ENCODE measurements around the gene PRSS53. TPM values are rescaled to one million over a fixed set of nuclear protein-coding genes. Genes with fewer than 3 reads are reported as not detected.

Gene PRSS53
- total RNA-seq, 2 experiments from 2014 or later = 5.3 to 6.8 TPM

DNA sequence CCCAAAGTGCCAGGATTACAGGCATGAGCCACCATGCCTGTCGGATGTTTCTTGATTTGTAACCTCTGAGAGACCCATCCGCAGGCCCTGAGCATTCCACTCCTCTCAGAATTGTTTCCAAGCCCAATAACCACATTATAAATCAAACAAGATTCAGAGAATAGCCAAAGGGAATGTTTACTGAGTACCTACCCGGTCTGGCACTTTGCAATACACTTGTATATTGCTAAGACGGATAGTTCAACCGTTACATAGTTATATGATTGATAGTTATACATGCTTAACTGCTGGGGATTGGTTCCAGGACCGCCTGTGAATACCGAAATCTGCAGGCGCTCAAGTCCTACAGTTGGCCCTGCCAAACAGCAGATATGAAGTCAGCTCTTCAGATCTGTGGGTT lies 25.7 kb upstream of the PRSS53 start:
- ATAC-seq = no peak
- Mint-ChIP-seq H3K27me3 (ENCODE audit: low read depth) (no peaks in the 10 kb centered on the region), H3K4me1 (ENCODE audit: low read depth) (peaks cover 38% of the 10 kb centered on the region), H3K27ac (peak overlapping the region; percentile 65), H3K9me3 (ENCODE audit: insufficient read depth) (no peaks in the 10 kb centered on the region), H3K4me3 (no peak overlapping the region), H3K36me3 (ENCODE audit: low read depth) (peaks cover 33% of the 10 kb centered on the region)
- ChIA-PET CTCF (interaction anchor here (1.7 kb wide), 1 partner anchor 28 kb away, joined by 7 read pairs; no protein-coding TSS in a partner anchor), POLR2A (no interaction called here)
- DNase-seq = no peak

DNA sequence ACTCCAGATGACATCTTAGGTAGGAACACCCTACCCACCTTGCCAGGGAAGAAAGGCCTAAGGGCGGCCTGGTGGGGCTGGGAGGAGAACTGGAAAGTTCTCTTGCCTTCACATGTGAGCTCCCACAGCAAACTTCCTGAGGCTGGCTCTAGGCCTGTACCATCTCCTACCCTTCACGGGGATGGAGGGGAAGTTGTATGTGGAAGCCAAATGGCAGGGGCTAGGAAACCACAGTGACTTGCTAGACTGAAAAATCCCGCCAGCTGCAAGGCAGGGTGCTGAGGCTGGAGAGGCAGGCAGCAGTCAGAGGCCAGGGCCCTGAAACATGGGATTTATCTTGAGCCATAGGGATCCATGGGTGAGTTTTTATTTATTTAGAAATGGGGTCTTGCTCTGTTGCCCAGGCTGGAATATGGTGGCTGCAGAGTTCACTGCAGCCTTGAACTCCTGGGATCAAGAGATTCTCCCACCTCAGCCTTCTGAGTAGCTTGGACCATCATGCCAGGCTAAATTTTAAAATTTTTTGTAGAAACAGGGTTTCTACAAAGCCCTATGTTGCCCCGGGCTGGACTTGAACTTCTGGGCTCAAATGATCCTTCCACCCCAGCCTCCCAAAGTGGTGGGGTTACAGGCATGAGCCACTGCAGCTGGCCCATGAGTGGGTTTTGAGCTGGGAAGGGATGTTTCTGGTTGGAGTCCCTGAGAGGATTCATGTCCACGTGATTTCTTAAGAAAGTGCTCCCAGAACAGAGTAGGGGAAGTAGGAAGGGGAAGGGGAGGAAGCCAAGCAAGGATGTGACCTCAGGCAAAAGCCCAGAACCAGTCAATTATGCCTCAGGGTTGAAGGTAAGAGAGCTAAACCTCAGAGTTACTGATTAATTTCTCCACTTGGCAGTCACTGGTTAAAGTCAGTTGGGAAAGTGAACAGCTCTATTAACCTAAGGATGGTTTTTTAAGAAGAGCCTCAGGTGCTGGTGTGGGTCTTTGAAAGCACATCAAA lies 24.7 kb upstream of the PRSS53 start:
- H3K4me1 Mint-ChIP-seq (ENCODE audit: low read depth) = peaks cover 35% of the 10 kb centered on the region
- H3K36me3 Mint-ChIP-seq (ENCODE audit: low read depth) = peaks cover 32% of the 10 kb centered on the region

DNA sequence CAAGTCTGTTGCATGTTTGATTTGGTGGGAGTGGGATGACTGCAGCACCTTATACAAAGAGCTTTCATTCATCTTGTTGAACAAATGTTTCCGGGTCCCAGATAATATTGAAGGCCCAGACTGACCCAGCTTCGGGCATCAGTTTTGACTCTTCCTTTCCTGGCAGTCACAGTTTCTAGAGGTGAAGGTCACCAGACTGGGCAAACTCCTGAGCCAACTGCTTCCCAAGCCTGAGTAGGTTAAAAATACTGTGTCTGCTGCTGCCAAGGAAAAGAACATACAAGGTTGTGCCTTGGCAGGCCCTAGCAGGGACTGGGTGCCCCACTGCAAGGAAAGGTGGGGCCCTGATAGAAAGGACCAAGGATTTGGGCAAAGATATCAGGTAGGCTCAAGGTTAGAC lies 24.0 kb upstream of the PRSS53 start:
- peaks cover 34% of the 10 kb centered on the region for H3K36me3 Mint-ChIP-seq (ENCODE audit: low read depth)
- no peaks in the 10 kb centered on the region for H3K9me3 Mint-ChIP-seq (ENCODE audit: insufficient read depth)
- peaks cover 34% of the 10 kb centered on the region for H3K4me1 Mint-ChIP-seq (ENCODE audit: low read depth)
- DNase-seq = no peak
- no peak for ATAC-seq
- no peak overlapping the region for H3K4me3 Mint-ChIP-seq
- CTCF ChIA-PET = no interaction called here
- H3K27me3 Mint-ChIP-seq (ENCODE audit: low read depth) = no peaks in the 10 kb centered on the region
- POLR2A ChIA-PET = interaction anchor here (1.4 kb wide), 1 partner anchor 39 kb away, joined by 3 read pairs; the partner anchor contains the start of genes ZNF646 and ZNF668
- H3K27ac Mint-ChIP-seq = no peak overlapping the region

More for the DNA sequence above, 24.7 kb upstream of the PRSS53 start:
- Mint-ChIP-seq H3K27me3 (ENCODE audit: low read depth) (no peaks in the 10 kb centered on the region), H3K27ac (peak overlapping the region; percentile 55), H3K9me3 (ENCODE audit: insufficient read depth) (no peaks in the 10 kb centered on the region), H3K4me3 (no peak overlapping the region)
- CTCF ChIA-PET = interaction anchor here (0.7 to 1.7 kb wide), 2 partner anchors 29 to 119 kb away, joined by 3 to 7 read pairs; no protein-coding TSS in a partner anchor
- no peak for DNase-seq
- POLR2A ChIA-PET = no interaction called here
- no peak for ATAC-seq

DNA sequence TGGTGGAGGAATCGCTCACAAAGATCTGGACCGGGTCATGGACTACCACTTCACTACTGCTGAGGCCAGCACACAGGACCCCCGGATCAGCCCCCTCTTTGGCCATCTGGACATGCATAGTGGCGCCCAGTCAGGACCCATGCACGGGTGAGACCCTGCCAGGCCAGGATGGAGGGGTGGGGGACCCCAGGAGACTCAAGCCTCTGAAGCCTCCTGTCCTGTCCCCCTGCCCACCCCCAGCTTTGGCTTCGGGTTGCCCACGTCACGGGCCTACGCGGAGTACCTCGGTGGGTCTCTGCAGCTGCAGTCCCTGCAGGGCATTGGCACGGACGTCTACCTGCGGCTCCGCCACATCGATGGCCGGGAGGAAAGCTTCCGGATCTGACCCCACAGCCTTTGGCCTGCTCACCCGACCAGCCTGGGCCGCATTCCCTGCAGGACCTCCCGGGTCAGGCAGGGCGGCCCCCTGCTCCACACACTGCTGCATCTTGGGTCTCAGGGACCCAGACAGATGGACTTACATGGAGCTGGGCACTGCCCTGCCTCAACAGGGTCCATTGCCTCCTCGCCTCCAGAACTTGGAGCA lies 23.2 kb upstream of the PRSS53 start:
- no peak for ATAC-seq
- Mint-ChIP-seq H3K4me1 (ENCODE audit: low read depth) (peaks cover 39% of the 10 kb centered on the region), H3K9me3 (ENCODE audit: insufficient read depth) (no peaks in the 10 kb centered on the region), H3K36me3 (ENCODE audit: low read depth) (peaks cover 34% of the 10 kb centered on the region), H3K4me3 (no peak overlapping the region), H3K27ac (no peak overlapping the region), H3K27me3 (ENCODE audit: low read depth) (no peaks in the 10 kb centered on the region)
- DNase-seq = no peak
- ChIA-PET CTCF (interaction anchor here (0.8 kb wide), 1 partner anchor 30 kb away, joined by 4 read pairs; no protein-coding TSS in a partner anchor), POLR2A (interaction anchor here (1.1 to 1.4 kb wide), 2 partner anchors 38 to 69 kb away, joined by 3 to 4 read pairs; partner anchors contain the start of genes ZNF646 and ZNF668)

DNA sequence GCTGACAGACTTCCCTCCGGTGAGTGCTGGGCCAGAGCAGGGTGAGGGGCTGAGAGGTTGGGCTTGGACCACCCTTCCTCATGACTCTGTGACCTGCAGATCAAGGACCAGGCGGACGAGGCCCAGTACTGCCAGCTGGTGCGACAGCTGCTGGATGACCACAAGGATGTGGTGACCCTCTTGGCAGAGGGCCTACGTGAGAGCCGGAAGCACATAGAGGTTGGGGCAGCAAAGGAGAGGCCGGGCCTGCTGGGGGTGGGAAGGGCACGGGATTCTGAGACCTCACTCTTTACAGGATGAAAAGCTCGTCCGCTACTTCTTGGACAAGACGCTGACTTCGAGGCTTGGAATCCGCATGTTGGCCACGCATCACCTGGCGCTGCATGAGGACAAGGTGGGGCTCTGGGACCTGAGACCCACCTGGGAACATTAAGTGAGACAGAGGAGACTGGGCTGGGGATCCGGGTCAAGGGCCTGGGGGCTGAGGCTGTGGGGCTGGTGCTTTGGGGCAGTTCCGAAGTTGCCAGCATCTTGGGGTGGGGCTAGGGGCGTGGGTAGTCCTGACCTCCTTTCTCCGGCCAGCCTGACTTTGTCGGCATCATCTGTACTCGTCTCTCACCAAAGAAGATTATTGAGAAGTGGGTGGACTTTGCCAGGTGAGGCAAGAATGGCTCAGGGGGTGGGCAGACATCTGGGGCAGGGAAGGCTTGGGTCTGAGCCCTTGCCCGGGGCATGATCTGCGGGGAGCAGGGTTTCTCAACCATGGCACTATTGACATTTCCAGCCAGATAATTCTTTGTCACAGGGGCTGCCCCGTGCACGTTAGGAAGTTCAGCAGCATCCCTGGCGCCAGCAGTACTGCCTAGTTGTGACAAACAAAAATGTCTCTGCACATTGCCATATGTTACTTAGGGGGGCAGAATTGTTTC lies 21.6 kb upstream of the PRSS53 start:
- peak overlapping the region; percentile 38 for H3K4me3 Mint-ChIP-seq
- H3K36me3 Mint-ChIP-seq (ENCODE audit: low read depth) = peaks cover 34% of the 10 kb centered on the region
- H3K27me3 Mint-ChIP-seq (ENCODE audit: low read depth) = no peaks in the 10 kb centered on the region
- no peak for DNase-seq
- POLR2A ChIA-PET = no interaction called here
- ATAC-seq = no peak
- peaks cover 40% of the 10 kb centered on the region for H3K4me1 Mint-ChIP-seq (ENCODE audit: low read depth)
- H3K27ac Mint-ChIP-seq = peak overlapping the region; percentile 50
- H3K9me3 Mint-ChIP-seq (ENCODE audit: insufficient read depth) = no peaks in the 10 kb centered on the region
- CTCF ChIA-PET = no interaction called here

DNA sequence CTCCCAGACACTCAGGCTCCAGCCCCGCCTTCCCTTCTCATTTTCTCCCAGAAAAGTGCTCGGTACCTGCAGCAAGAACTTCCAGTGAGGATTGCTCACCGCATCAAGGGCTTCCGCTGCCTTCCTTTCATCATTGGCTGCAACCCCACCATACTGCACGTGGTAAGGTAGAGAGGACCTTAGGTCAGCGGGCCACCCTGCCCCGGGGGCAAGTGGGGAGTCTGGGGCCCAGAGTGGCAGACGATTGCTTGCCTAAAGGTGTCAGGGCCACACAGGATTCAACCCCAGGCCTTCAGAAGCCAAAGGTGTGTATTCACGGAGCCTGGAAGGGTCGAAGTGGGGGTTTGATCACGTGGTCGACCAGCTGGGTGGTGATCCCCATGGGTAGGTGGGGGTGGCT lies 20.9 kb upstream of the PRSS53 start:
- H3K27ac Mint-ChIP-seq = peak overlapping the region; percentile 77
- H3K4me1 Mint-ChIP-seq (ENCODE audit: low read depth) = peaks cover 40% of the 10 kb centered on the region
- ChIA-PET CTCF (no interaction called here), POLR2A (no interaction called here)
- DNase-seq = no peak
- H3K27me3 Mint-ChIP-seq (ENCODE audit: low read depth) = no peaks in the 10 kb centered on the region
- H3K36me3 Mint-ChIP-seq (ENCODE audit: low read depth) = peaks cover 32% of the 10 kb centered on the region
- no peak for ATAC-seq
- peak overlapping the region; percentile 76 for H3K4me3 Mint-ChIP-seq
- no peaks in the 10 kb centered on the region for H3K9me3 Mint-ChIP-seq (ENCODE audit: insufficient read depth)

DNA sequence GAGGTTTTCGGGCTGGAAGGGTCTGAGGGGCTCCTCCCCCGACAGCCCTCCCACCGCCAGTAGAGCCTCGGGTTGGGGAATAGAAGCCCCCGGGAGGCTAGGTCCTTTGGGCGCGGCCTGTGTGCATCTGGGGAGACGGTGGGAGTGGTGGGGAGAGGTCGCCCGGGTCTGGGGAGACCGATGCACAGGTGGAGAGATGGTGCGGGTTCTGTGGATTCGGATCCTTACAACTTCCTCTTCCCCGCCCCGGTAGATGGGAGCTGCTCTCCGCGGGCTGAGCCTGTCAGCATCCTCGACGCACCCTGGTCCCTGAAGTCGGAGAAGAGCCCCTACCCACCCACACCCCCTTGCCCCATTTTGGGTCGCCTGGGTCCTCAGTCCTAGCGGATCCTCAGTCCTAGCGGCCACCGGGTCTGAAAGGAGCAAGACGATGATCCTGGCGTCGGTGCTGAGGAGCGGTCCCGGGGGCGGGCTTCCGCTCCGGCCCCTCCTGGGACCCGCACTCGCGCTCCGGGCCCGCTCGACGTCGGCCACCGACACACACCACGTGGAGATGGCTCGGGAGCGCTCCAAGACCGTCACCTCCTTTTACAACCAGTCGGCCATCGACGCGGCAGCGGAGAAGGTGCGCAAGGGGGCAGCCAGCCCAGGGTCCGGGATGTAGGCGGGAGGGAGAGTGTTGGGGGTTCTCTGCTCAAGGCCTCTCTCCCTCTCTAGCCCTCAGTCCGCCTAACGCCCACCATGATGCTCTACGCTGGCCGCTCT lies 20.2 kb upstream of the PRSS53 start:
- peak overlapping the region; percentile 77 for H3K27ac Mint-ChIP-seq
- POLR2A ChIA-PET = no interaction called here
- H3K36me3 Mint-ChIP-seq (ENCODE audit: low read depth) = peaks cover 30% of the 10 kb centered on the region
- peaks cover 37% of the 10 kb centered on the region for H3K4me1 Mint-ChIP-seq (ENCODE audit: low read depth)
- ATAC-seq (no peak), DNase-seq (no peak)
- H3K27me3 Mint-ChIP-seq (ENCODE audit: low read depth) = no peaks in the 10 kb centered on the region
- peak overlapping the region; percentile 76 for H3K4me3 Mint-ChIP-seq
- H3K9me3 Mint-ChIP-seq (ENCODE audit: insufficient read depth) = no peaks in the 10 kb centered on the region
- CTCF ChIA-PET = no interaction called here

DNA sequence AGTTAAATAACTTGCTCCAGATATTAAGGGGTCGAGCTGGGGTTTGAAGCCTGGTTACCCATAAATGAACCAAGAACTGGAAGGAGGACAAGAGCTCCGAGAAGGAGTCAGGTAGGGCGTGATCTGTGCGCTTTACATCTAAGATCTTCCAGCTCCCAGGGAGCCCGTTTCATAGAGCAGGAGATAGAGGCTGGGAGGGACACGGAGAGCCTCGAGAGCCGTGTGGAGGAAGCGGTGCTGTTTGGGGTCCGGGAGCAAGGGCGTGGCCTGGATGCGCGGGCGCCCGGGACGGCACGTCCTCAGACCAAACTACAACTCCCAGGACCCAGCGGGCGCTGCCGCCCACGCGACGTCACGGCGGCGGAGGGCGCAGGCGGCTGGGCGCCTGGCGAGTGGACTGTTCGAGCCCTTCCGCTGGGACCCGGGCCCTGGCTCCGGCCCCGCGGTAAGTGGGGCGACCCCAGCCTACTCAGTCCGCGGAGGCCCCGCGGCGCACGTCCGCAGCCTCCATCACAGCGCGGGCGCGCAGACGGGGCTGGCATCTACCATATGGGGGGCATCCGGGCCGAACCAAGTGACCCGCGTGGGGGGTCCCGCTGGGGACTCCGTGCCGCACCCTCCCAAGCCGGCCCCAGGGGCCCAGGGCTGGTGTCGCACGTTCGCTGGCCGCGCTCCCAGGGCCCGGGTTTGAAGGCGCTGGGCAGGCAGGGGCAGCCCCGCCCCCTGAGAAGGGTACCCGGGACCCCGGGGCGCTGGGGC lies 19.5 kb upstream of the PRSS53 start, which contains the start of gene BCKDK:
TSS of gene BCKDK (plus strand) at position 352 of the 759 bp plus-strand sequence. CDS start 838 bp downstream, outside the sequence.
- Mint-ChIP-seq H3K36me3 (ENCODE audit: low read depth) (peaks cover 30% of the 10 kb centered on the region), H3K4me1 (ENCODE audit: low read depth) (peaks cover 31% of the 10 kb centered on the region), H3K27ac (peak within 1 kb of the TSS; percentile 86), H3K9me3 (ENCODE audit: insufficient read depth) (no peaks in the 10 kb centered on the region), H3K27me3 (ENCODE audit: low read depth) (no peaks in the 10 kb centered on the region), H3K4me3 (peak within 1 kb of the TSS; percentile 80)
- ATAC-seq (peak; percentile 89), DNase-seq (peak; percentile 83)
- ChIA-PET CTCF (interaction anchor here (1.5 to 2.3 kb wide), 3 partner anchors 34 to 157 kb away, joined by 4 to 9 read pairs (median 5); partner anchors contain the start of genes ZNF646 and ZNF668), POLR2A (interaction anchor here (0.6 to 1.4 kb wide), 2 partner anchors 9 to 1201 kb away, joined by 3 to 4 read pairs; partner anchors contain the start of gene KAT8)

DNA sequence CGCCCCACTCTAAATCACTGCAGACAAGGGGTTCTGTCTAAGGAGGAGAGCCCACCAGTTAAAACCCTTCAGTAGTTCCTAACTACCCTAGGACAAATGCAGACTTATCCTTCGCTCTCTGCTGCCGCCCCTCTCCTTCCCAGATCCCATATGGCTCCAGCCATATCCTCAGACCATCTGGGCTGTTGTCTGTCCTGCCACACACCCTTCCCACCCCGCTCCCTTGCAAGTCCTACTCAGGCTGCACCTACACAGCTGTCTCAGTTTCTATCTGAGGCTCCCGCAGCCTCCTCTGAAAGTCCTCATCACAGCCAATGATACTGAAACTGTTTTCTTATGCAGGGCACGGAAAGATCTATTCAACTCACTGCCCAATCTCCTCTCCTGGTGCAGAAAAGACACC lies 18.7 kb upstream of the PRSS53 start:
- ChIA-PET POLR2A (interaction anchor here (0.6 to 1.4 kb wide), 2 partner anchors 10 to 1201 kb away, joined by 3 to 4 read pairs; partner anchors contain the start of gene KAT8), CTCF (interaction anchor here (1.5 to 2.3 kb wide), 3 partner anchors 34 to 157 kb away, joined by 4 to 9 read pairs (median 5); partner anchors contain the start of genes ZNF646 and ZNF668)
- Mint-ChIP-seq H3K9me3 (ENCODE audit: insufficient read depth) (no peaks in the 10 kb centered on the region), H3K27ac (peak overlapping the region; percentile 86), H3K4me3 (peak overlapping the region; percentile 80), H3K36me3 (ENCODE audit: low read depth) (peaks cover 27% of the 10 kb centered on the region), H3K27me3 (ENCODE audit: low read depth) (no peaks in the 10 kb centered on the region), H3K4me1 (ENCODE audit: low read depth) (peaks cover 29% of the 10 kb centered on the region)
- ATAC-seq (peak; percentile 2), DNase-seq (no peak)

All from activated CD8-positive, alpha-beta T cell treated with anti-CD3 and anti-CD28 coated beads, Interleukin-2, amount 10 ng/mL, durations not matched to agents 7 days and 5 days (primary cell).